Activated CD8-positive, alpha-beta memory T cell treated with anti-CD3 and anti-CD28 coated beads for 48 hours (primary cell): ENCODE measurements around the gene RAVER2.
"Not testable (repeated sequence)": the region's sequence is repeated elsewhere in the genome, so short reads cannot be mapped to it uniquely, and the experiment has no call there.

ENCODE experiments used
- DNase-seq, 3 experiments: peaks; one replicate each; pipeline ENCODE4 v3.0.0-alpha.2; 2020; ENCODE audit warnings: low read depth in 2 of 3, low spot score in 2 of 3

RAVER2 gene

GRCh38 chr1:64748222-64748621 is 3.3 kb downstream of the RAVER2 start:
- no peak for DNase-seq

- DNase-seq = no peak
Observed at GRCh38 chr1:64748706-64749105, 3.8 kb downstream of the RAVER2 start.

- no peak for DNase-seq
Observed at GRCh38 chr1:64750092-64750491, 5.2 kb downstream of the RAVER2 start.

- no peak for DNase-seq
Observed at GRCh38 chr1:64750875-64751274, 6.0 kb downstream of the RAVER2 start.

- no peak for DNase-seq
Observed at GRCh38 chr1:64754173-64754572, 9.3 kb downstream of the RAVER2 start.

- DNase-seq = no peak
Observed at GRCh38 chr1:64755361-64755760, 10.5 kb downstream of the RAVER2 start.

GRCh38 chr1:64756770-64757169 is 11.9 kb downstream of the RAVER2 start:
- DNase-seq = no peak

GRCh38 chr1:64757213-64757612 is 12.3 kb downstream of the RAVER2 start:
- no peak for DNase-seq

- DNase-seq = no peak
Observed at GRCh38 chr1:64758233-64758632, 13.4 kb downstream of the RAVER2 start.

- no peak for DNase-seq
Observed at GRCh38 chr1:64759968-64760367, 15.1 kb downstream of the RAVER2 start.

- DNase-seq = no peak
Observed at GRCh38 chr1:64765012-64765411, 20.1 kb downstream of the RAVER2 start.

- DNase-seq = no peak
Observed at GRCh38 chr1:64765826-64766225, 21.0 kb downstream of the RAVER2 start.

- no peak for DNase-seq
Observed at GRCh38 chr1:64766429-64766828, 21.6 kb downstream of the RAVER2 start.

GRCh38 chr1:64769482-64769881 is 24.6 kb downstream of the RAVER2 start:
- no peak for DNase-seq

- DNase-seq = no peak
Observed at GRCh38 chr1:64769971-64770370, 25.1 kb downstream of the RAVER2 start.

GRCh38 chr1:64773306-64773705 is 28.4 kb downstream of the RAVER2 start:
- not testable (repeated sequence) for DNase-seq

GRCh38 chr1:64775113-64775512 is 30.2 kb downstream of the RAVER2 start:
- DNase-seq = no peak

GRCh38 chr1:64782044-64782443 is 37.2 kb downstream of the RAVER2 start:
- DNase-seq = not testable (repeated sequence)

GRCh38 chr1:64782848-64783247 is 38.0 kb downstream of the RAVER2 start:
- DNase-seq = not testable (repeated sequence)

- DNase-seq = no peak
Observed at GRCh38 chr1:64790832-64791487, 46.1 kb downstream of the RAVER2 start.

GRCh38 chr1:64798872-64799271 is 54.0 kb downstream of the RAVER2 start:
- no peak for DNase-seq

GRCh38 chr1:64801851-64802523 is 57.1 kb downstream of the RAVER2 start:
- no peak for DNase-seq

- DNase-seq = no peak
Observed at GRCh38 chr1:64809309-64809708, 64.4 kb downstream of the RAVER2 start.
